Non-pigmented ciliary epithelial cell (primary cell): ENCODE results near the gene PLA2G2C.
"Not testable (repeated sequence)": the region's sequence is repeated elsewhere in the genome, so short reads cannot be mapped to it uniquely, and the experiment has no call there.

Source experiments
- DNase-seq: peaks from one replicate; pipeline ENCODE4 v3.0.0-alpha.2; 2010; ENCODE audit warnings: low read depth

The PLA2G2C gene, protein sequence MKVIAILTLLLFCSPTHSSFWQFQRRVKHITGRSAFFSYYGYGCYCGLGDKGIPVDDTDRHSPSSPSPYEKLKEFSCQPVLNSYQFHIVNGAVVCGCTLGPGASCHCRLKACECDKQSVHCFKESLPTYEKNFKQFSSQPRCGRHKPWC

DNA sequence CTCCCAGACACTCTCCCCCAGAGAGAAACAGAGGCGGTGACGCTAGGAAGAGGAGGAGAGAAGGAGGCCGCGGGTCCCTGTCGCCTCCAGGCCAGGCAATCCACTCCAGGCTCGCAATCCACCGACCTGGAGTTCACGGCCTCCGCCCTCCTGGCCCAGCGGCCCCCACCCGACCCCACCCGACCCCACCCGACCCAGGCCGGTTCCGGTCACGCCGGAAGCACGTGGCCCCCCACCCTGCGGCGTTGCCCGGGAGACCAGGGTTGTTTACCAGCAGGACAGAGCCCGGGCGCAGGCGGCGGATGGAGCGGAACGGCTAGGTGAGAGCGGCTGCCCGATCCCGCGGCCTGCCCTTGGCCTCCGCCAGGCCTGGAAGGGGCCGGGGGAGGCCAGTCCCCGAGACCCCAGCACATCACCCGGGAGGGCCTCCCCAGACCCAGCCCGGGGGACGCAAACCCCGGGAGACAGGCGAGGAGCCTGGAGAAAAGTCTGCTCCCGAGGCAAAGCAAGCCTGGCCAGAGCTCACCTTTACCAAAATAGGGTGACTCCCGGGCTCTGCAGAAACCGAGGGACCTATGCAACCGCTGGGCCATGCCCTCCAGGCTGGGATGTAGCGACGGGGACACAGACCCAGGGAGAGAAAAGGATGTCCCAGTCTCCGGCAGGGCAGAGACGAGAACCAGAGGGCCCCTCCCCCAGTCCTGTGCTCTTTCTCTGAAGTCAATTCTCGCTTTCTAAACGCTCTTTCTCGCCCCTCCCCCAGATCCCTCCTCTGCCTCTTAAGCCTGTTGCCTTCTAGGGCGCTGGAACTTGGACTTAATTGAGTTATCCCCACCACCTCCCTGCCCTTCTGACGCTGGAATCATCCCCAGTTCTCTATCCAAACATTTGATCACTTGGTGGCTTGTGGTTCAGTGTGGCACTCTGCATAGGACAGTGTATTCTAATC, at the start of gene PLA2G2C, which contains the start of gene UBXN10:
PLA2G2C (minus strand) TSS at position 685 of the 949 bp plus-strand sequence. CDS start 9,155 bp downstream, outside the sequence.
UBXN10 (plus strand) TSS at position 263 of the 949 bp plus-strand sequence. CDS start 4,466 bp downstream, outside the sequence.
- DNase-seq, result no peak

DNA sequence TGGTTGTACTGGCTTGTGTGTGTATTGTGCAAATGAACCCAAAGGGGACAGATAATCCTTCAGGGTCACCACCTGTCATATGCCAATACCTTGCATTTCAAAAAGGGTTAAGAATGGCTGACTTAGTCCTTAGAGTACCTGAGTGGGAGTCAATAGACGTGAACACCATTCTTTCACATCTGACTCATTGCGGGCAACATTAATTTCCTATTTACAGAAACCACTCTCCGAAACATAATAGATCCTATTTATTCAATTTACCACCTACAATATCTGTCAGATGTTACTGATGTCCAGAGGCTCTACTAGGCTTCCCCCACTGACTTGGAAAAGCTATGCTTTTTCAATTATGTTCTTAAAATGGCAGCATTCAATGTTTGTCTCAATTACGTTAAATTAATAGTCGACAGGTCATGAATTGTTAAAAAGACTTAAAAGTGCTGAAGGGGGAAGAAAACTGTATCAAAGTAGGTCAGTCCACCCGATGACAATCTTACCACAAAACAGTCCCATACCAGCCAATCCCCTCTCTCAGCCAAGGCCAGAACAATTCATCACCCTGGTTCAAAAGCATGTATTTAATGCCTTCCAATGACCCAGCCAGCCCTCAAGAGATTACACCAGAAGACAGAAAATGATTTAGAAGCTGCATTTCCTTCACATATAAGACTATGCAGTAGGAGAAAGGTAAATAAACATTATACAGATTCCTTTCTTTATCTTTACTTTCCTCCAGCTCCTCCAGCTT, 48.6 kb upstream of the PLA2G2C start:
- DNase-seq, result no peak

DNA sequence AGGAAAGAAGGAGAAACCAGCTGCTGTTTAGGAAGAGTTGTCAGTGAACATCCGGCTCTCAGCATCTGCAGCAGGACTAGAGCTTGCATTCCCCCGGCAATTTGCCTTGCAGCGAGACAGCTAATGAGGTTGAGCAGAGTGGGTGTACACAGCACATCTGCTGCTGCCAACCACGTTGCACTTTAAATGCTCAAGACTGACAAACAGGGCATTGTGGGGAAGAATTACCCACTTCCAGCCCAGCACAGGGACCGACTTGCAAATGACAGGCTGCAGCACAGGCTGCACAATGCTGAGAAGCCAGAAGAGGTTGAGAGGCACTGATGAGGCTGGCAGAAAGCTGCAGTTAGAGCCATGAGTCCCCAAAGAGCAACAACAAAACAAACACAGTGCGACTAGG, 47.5 kb upstream of the PLA2G2C start:
- no peak for DNase-seq

DNA sequence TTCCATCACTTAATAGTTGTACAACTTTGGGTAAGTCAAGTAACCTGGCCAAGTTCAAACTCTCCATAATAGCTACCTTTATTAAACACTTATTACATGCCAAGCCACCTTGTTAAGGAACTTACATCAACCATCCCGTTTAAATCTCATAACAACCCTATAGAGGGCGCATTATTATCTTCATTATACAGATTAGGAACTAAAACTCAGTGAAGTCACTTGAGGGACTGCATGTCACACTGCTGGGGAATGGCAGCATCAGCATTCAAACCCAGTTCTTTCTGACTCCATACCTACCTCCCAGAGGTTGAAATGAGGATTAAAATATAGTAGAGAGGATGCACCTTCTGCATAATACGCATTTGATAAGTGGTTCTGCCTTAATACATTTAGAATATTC, 47.1 kb upstream of the PLA2G2C start:
- no peak for DNase-seq

DNA sequence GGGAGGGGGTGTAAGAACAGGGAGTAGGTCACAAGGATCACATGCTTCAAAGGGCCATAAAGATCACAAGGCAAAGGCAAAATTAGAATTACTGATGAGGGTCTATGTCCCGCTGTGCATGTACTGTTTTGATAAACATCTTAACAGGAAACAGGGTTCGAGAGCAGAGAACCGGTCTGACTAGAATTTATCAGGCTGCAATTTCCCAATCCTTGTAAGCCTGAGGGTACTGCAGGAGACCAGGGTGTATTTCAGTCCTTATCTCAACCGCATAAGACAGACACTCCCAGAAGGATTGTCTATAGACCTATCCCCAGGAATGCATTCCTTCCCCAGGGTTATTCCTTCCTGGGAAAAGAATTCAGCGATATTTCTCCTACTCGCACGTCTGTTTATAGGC, 46.2 kb upstream of the PLA2G2C start:
- not testable (repeated sequence) for DNase-seq

DNA sequence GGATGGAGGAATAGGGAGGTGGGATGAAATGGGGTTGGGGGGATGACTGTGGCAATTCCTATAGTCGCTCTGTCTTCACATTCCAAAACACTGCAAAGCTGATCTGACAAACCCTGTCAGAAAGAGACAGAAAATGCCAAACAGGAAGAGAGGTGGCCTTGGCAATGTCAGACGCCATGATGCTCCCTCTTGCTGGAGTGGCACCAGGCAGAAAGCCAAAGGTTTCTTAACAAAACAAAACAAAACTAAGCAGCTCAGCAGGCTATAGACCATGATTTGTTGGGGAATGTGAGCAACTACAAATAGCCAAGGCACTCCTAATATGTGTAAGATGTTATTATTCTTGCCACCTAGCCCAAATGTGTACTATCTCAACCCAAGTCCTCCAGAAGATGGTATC, 42.9 kb upstream of the PLA2G2C start:
- DNase-seq, result no peak

DNA sequence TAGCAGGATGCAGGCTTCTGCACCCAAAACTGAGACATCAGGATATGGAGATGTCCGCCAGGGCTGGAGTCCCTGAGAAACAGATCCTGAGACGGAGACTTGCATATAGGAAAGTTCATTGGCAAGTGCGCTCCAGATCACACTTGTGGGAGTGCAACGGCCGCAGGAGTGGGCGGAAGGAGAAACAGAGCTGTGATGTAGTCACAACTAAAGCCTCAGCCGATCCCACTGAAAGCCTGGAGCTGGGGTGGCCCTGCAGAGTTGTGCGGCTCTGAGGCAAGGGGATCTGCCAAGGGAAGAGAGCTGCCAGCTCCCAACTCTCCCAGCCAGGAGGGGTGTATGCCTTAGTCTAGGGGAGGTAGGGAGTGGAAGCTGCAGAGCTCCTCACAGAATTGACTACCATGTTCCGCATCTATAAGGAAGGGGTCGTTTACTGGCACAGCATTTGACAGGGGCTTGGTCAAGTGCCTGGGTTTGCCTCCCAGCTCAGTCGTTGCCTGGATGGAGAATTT, 42.1 kb upstream of the PLA2G2C start:
- DNase-seq, result no peak

DNA sequence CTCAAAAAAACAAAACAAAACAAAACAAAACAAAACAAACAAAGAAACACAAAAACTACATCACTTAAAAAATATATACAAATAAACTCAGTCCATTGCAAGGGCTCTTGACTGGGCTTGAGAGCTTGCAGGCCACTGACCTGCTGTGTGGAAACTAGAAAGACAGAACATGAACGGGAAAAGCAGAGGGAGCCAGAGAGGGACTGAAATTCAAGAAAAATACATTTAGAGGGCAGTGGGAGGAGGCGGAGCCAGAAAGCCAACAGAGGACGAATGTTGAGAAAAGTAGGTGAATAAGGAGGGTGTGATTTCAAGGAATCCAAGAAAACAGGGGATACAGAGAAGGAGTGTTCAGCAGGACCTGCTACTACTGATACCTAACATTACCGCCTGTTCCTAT, 41.4 kb upstream of the PLA2G2C start:
- no peak for DNase-seq

DNA sequence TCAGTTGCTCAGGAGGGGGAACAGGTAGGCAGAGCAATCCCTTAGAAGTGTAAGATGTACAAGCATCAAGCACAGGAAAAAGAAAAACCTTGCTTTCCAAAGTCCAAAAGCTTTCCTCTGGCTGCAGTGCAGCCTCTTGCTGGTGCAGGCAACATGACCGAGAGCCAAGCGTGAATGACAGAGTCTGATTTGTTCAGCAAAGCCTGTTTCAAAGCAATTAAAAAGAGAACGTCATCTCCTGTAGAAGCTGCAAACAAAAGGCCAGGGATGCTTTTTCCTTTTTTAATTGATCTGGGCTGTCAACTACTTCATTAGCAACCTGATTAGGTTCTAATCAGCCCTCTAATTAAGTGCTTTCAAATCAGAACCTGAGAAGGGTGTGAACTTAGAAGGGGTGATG, 38.2 kb upstream of the PLA2G2C start:
- no peak for DNase-seq

DNA sequence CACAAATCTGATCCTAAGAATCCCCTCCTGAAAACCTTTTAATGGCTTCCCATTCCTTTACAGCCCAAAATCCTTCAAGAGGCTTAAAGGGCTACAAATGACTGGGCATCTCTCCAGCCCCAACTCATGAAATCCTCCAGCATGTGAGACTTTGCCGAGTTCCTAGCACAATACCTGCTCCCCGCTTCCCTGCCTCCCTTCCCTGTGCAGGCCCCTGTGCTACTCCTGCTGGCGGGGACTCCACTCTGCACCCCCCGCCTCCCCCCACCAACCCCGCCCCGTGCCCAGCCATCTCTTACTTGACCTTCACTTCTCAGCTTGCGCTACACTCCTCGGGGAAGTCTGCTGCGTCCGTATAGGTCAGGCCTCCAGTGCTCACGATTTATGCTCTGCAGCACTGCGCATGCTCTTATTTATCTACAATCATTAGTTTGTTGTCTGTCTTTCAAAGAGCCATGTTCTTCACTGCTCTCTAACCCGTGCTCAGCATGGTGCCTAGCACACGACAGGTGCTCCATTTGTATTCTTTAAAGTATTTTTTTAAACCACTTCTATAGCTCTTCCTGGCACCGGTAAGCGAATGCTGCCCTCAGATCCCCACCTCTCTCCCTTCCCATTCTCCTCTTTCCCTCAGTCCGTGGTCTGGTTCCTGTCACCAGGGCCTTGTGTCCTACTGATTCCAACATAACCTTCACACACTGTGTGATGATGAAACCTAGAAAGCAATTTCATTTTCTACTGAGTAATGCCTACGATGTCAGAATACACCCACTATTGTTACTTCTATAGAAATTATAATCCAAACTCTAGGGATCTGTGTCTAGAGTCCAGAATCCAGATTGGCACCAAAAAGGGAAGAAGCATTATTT, 37.5 kb upstream of the PLA2G2C start:
- DNase-seq, result no peak

DNA sequence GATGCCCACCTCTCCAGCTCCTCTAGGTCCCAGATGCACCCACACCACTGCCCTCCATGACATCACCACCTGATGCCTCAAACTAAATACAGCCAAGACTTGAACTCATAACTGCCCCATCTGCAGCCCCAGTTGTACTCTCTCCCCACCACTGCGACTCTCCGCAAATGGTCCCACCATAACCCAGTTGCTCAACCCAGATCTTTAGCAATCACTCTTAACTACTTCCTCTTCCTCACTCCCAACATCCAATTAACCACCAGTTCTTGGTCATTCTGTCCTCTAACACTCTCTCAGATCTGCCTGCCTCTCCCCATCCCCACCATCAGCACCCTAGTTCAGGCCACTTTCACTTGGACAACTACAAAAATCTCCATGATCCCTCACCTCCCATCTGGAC, 36.8 kb upstream of the PLA2G2C start:
- no peak for DNase-seq

DNA sequence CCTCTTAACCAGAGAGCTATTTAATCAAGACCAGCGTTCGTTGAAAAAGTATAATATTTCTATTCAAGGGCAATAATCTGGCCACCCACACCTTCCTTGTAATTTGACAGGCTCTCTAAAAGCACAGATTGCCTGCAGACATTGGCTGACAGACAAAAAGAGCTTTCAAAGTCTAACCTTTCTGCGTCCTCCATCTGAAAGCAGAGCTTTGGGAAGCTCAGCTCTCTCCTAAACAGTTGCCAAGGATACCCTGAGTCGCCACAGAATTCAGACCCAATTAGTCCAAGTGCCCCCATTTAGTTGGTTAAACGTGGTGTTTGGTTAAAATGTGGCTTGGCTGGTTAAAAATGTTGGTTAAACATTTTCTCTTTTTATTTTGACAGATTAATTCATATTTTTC, 33.7 kb upstream of the PLA2G2C start:
- no peak for DNase-seq

DNA sequence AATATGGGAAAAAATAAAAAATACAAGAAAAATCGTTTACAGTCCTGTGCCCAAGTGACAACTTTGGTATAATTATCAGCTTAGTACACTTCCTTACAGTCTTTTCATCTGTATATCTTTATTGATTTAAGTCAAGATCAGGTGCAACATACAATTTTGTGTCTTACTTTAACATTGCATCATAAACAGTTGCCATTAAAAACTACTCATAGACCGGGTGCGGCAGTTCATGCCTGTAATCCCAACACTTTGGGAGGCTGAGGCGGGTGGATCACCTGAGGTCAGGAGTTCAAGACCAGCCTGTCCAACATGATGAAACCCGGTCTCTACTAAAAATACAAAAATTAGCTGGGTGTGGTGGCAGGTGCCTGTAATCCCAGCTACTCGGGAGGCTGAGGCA, 32.7 kb upstream of the PLA2G2C start:
- not testable (repeated sequence) for DNase-seq

DNA sequence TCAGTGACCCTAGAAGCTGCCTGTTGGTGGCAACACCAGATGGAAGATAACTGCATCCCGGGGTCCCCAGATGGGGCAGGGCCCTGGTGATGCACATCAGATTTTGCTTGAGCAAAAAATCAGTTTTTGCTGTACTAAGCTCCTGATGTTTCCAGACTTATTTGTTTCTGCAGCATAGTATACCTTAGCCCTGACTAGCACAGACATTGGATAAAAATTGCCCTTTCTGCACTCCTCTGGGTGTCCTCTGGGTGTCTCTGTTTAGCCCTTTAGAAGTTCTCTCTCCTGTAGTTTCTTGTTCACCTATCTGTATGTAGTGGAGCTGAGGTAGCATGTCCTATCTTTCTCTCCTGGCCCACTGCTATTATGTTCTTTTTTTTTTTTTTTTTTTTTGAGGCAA, 30.3 kb upstream of the PLA2G2C start:
- no peak for DNase-seq

DNA sequence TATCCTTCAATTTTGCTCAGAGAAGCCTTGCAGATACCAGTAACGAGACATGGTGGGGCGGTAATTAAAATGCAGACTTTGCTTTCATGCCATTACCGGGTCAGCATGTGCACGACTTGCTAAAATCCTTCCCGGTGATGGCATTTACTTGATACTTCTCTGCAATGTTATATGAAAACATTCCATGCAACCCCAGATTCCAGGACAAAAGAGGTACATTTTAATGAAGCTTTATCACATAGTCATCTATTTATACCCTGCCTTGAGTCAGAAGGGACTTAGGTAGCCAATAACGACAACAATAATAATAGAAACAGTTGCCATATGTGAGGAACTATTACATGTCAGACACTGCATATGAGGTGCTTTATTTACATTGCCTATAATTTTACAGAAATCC, 29.4 kb upstream of the PLA2G2C start:
- DNase-seq, result no peak

DNA sequence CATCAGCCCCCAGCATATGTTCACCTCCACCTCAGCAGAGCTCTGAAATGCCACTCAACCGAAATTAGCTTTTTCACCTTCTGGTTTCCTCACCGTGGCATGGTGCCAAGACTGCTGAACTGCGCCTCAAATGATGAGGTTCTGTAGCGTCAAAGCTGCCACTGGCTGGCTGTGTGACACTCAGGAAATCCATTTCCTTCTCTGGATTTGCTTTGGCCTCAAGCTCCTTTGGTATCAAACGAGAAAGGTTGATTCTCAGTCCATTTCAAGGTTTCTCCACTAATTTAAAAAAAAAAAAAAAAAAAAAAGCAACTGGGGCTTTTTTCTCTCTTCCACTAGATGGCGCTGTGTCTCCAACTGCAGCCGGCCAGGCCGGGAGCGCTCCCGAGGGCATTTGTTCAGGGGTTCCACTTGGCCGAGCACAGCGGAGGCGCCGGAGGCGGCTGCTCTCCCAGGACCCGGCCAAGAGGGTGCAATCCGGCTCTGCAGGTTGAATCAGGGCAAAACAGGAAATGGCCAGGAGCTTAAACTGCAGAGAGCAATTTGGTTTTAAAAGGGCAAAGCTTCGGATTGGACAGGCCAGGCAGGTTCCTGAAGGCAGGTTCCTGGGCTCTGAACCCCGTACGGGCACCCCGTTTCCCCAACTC, 26.5 kb upstream of the PLA2G2C start:
- DNase-seq, result no peak

DNA sequence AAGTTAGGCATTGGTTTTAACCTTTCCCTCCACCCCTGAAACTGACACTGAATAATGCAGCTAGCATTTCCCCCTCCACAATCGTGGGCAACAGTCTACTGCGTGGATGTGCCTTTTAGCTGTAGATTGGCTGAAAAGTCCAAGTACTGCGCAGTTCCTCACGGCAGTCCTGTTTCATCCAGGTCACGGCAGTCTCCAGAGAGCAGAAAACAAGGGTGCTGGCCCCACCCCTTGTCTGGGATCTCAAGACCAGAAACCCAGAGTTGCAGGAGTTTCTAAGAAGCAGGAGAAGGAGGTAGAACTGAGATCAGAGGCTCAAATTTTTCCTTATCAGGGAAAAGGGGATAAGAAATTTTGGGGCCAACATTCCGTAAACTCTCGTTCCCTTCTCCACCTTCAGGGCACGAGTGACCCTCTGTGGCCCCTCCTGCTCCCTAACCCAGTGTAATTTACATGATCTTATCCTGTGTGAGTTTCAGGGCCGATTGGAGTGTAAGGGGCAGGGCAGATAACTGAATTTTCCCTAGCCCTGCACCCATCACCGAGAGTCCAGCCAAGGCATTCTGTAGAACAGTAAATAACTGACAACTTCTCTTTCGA, 25.9 kb upstream of the PLA2G2C start:
- no peak for DNase-seq

DNA sequence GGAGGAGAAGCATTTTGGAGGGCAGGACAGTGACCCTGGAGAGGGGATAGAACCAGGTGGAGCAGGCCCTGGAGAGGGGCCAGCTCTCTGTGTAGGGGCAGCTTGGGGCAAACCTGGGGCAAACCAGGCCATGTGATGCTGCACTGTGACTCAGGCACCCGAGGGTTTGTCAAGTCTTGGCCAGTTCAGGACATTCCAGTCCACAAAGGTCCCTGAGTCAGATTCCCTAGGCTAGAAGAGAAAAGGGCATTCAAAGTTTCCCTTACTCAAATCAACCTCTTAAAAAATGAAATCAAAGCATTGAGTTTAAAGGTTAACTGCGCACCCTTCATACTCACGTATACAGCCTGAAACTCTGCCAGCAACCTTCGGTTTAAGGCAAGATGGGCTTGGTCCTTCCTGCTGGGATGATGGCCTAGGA, 25.2 kb upstream of the PLA2G2C start:
- no peak for DNase-seq

DNA sequence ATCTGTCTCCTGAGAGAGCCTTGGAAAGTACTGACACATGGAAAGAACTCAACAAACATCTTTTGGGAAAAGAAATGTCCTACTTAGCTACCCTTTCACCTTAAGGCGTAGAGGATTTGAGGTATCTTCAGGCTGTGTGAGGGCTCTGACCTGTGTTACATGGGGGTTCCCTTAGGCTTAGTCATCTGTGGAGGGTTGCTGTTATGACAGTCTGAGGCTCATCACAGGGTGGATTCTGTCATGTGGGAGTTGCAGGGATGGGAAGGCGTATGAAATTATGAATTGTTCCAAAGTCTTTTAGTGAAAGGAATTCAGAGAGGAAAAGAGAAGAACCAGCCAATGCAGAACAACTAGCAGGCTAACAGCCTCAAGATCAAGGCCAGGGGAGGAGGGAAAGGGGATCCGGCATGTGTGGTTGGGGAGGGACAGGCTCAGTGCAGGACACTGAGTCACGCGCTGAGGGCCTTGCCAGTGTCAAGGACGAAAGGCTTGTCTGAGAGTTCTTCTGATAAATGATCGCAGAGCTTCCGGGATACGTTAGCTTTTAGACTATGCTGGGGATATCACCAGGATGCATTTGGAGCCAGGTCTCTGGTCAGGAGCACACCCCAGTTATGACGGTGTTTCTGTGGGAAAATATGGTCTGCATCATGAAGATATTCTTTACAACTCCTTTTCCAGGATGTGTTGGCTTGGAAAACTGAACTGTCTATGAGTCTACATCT, 24.6 kb upstream of the PLA2G2C start:
- DNase-seq, result no peak

DNA sequence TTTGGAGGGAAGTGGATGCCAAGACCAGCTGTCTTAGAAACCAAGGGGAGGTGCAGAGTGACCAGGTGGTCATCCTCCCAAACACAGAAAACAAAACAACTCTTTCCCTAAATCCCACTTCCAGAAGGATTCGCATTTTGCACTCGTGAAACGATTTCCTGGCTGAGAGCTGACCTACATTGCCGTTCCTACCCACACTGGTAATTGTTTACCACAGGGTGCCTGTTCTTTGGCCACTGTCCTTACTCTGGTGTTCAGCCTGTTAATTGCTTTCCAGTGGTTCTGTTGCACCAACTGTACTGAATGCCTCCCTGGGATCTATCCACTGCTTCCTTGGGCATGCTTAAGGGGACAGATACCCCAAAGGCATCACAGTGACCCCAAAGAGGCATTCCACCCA, 23.2 kb upstream of the PLA2G2C start:
- no peak for DNase-seq
